MM.1S (cell line): ENCODE results near the gene MKKS.

ENCODE experiments used
- CTCF ChIP-seq: fragments of 300-600 bp; sonication (generic); IDR thresholded peaks from 2 replicates; pipeline ENCODE4 v1.5.1; 2016; ENCODE audit warnings: antibody characterized with exemption, low read length, mixed read lengths
- EZH2 ChIP-seq: fragments of 300-600 bp; sonication (generic); optimal IDR thresholded peaks from 2 replicates; pipeline ENCODE3; 2017; ENCODE audit warnings: low read depth, mild to moderate bottlenecking, antibody characterized with exemption, low read length, mixed read lengths
- EZH2phosphoT487 ChIP-seq: fragments of 300-600 bp; sonication (generic); IDR thresholded peaks from 2 replicates; pipeline ENCODE4 v1.6.1; 2018; ENCODE audit warnings: antibody characterized with exemption, low read length

GRCh38 chr20:10368702-10369041 lies 65.3 kb downstream of the MKKS start:
- TF ChIP-seq EZH2 (no peak), CTCF (no peak), EZH2phosphoT487 (no peak)
